KOPT-K1 (cell line): ENCODE results near the gene EN2.

Experiments
- H3K27ac ChIP-seq: fragments of 200-600 bp; sonication (generic); 2 replicates; pipeline ENCODE4 v1.5.1; 2016; ENCODE audit warnings: antibody characterized with exemption, mild to moderate bottlenecking, low read depth, low read length; ENCODE audit not compliant: poor library complexity, severe bottlenecking
- H3K36me3 ChIP-seq: fragments of 200-600 bp; sonication (generic); 2 replicates; pipeline ENCODE4 v1.5.1; 2017; ENCODE audit warnings: antibody characterized with exemption, mild to moderate bottlenecking, low read length, moderate library complexity; ENCODE audit not compliant: insufficient read depth
- H3K9me3 ChIP-seq: fragments of 200-600 bp; sonication (generic); 2 replicates; pipeline ENCODE4 v1.5.1; 2017; ENCODE audit warnings: antibody characterized with exemption, low read length, mild to moderate bottlenecking; ENCODE audit not compliant: insufficient read depth, poor library complexity, severe bottlenecking

EN2 gene

GRCh38 chr7:155422599-155423336, 35.2 kb upstream of the EN2 start:
- Histone ChIP-seq H3K27ac (no peak overlapping the region), H3K9me3 (peaks cover 3% of the 10 kb centered on the region), H3K36me3 (no peaks in the 10 kb centered on the region)

- Histone ChIP-seq H3K27ac (no peak overlapping the region), H3K9me3 (peaks cover 8% of the 10 kb centered on the region), H3K36me3 (no peaks in the 10 kb centered on the region)
Measured at GRCh38 chr7:155423337-155424285, 34.3 kb upstream of the EN2 start.

GRCh38 chr7:155424301-155425010, 33.5 kb upstream of the EN2 start:
- H3K36me3 ChIP-seq = no peaks in the 10 kb centered on the region
- H3K9me3 ChIP-seq = peaks cover 17% of the 10 kb centered on the region
- no peak overlapping the region for H3K27ac ChIP-seq

GRCh38 chr7:155425011-155425340, 33.0 kb upstream of the EN2 start:
- no peak overlapping the region for H3K27ac ChIP-seq
- no peaks in the 10 kb centered on the region for H3K36me3 ChIP-seq

GRCh38 chr7:155425887-155426286, 32.0 kb upstream of the EN2 start:
- Histone ChIP-seq H3K9me3 (peaks cover 27% of the 10 kb centered on the region), H3K27ac (no peak overlapping the region), H3K36me3 (no peaks in the 10 kb centered on the region)

More at GRCh38 chr7:155425011-155425340, 33.0 kb upstream of the EN2 start:
- H3K9me3 ChIP-seq = peaks cover 20% of the 10 kb centered on the region

GRCh38 chr7:155426543-155427410, 31.2 kb upstream of the EN2 start:
- Histone ChIP-seq H3K27ac (no peak overlapping the region), H3K9me3 (peaks cover 27% of the 10 kb centered on the region), H3K36me3 (no peaks in the 10 kb centered on the region)

GRCh38 chr7:155427411-155428038, 30.4 kb upstream of the EN2 start:
- Histone ChIP-seq H3K27ac (no peak overlapping the region), H3K9me3 (peaks cover 28% of the 10 kb centered on the region), H3K36me3 (no peaks in the 10 kb centered on the region)

GRCh38 chr7:155428171-155428834, 29.6 kb upstream of the EN2 start:
- no peaks in the 10 kb centered on the region for H3K36me3 ChIP-seq
- H3K27ac ChIP-seq = no peak overlapping the region
- H3K9me3 ChIP-seq = peaks cover 31% of the 10 kb centered on the region

- no peaks in the 10 kb centered on the region for H3K36me3 ChIP-seq
- H3K27ac ChIP-seq = no peak overlapping the region
- H3K9me3 ChIP-seq = peaks cover 31% of the 10 kb centered on the region
Measured at GRCh38 chr7:155429651-155430050, 28.3 kb upstream of the EN2 start.

- peaks cover 31% of the 10 kb centered on the region for H3K9me3 ChIP-seq
- H3K27ac ChIP-seq = no peak overlapping the region
- H3K36me3 ChIP-seq = no peaks in the 10 kb centered on the region
Measured at GRCh38 chr7:155430606-155431005, 27.3 kb upstream of the EN2 start.

GRCh38 chr7:155431231-155431630, 26.7 kb upstream of the EN2 start:
- Histone ChIP-seq H3K27ac (no peak overlapping the region), H3K9me3 (peaks cover 31% of the 10 kb centered on the region), H3K36me3 (no peaks in the 10 kb centered on the region)

GRCh38 chr7:155431711-155432110, 26.2 kb upstream of the EN2 start:
- Histone ChIP-seq H3K9me3 (peaks cover 31% of the 10 kb centered on the region), H3K36me3 (no peaks in the 10 kb centered on the region), H3K27ac (no peak overlapping the region)

GRCh38 chr7:155435110-155435509, 22.8 kb upstream of the EN2 start:
- no peak overlapping the region for H3K27ac ChIP-seq
- no peaks in the 10 kb centered on the region for H3K36me3 ChIP-seq

More at GRCh38 chr7:155435110-155435509, 22.8 kb upstream of the EN2 start:
- peaks cover 17% of the 10 kb centered on the region for H3K9me3 ChIP-seq
